Epidermal melanocyte (primary cell): Measurements from ENCODE around the gene KANTR.
"Not testable (repeated sequence)": the region's sequence is repeated elsewhere in the genome, so short reads cannot be mapped to it uniquely, and the experiment has no call there.

Source experiments
- DNase-seq: peaks from one replicate; pipeline ENCODE4 v3.0.0; 2011; ENCODE audit warnings: low spot score; ENCODE audit not compliant: insufficient read length

Gene KANTR

DNA sequence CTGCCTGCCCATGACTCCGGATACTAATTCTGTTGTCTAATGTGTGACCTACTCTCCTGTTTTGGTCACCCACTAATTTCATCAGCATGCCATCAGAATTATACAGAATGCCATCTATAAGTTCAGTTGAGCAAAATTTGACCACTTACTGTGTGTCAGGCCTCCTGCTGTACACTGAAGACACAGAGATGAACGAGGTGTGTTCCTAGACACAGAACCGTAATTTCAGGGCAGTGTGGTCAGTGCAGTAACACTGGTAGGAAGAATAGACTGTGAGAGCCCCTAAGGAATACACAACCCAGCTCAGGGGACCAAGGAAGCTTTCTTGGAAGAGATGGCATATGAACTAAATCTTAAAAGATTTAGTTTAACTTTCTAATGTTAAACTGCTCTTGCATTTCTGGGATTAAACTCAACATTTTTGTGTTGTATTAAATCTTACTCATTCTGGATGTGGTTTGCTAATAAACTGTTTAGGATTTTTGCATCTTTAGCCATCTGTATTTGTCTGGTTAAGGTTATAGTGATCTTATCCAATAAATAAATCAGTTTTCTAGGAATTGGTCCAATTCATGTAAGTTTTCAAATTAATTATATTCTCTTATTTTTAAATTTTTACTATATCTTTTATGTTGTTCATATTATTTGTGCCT is 34.3 kb downstream of the KANTR start:
- DNase-seq: no peak

- DNase-seq: no peak
Observed at GRCh38 chrX:53133400-53133799, 39.5 kb downstream of the KANTR start.

- no peak for DNase-seq
Observed at GRCh38 chrX:53135581-53135980, 41.6 kb downstream of the KANTR start.

DNA sequence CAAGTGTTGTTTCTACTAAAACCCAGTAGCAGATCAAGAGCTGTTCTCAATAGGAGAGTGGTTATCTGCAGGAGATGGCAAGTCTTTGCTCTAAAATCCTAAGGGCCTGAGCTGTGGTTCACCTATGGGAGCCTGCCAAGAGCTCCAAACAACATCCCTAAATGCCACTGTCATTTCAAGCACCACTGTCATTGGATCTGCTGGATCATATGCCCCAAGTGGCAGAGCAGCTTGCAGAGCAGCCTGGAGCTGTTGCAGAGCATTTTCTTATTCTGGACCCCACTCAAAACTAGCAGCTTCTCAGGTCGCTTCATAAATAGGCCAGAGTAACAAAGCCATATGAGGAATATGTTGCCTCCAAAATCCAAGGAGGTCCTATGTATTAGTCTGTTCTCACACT is 59.6 kb downstream of the KANTR start:
- no peak for DNase-seq

- DNase-seq: no peak
Observed at GRCh38 chrX:53155512-53156206, 61.7 kb downstream of the KANTR start.

DNA sequence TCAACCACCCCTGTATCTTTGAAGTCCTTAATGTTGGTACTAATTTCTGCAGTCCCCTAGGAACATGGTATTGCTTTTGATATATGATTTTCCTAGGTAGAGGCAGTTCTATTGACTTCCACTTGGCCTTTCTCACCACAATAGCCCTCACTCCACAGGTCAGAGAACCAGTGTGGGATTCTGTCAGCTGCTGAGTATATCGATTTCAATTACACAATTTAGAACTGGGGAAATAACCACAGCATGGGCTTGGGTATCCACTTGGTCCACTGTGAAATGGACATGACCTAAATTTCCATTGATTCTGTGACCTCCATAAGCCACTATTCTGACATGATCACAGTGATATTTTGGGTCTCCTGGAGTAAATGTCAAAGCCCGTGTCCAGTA is 62.3 kb downstream of the KANTR start:
- no peak for DNase-seq

GRCh38 chrX:53159184-53159583 is 65.2 kb downstream of the KANTR start:
- DNase-seq: no peak

- DNase-seq: no peak
Observed at GRCh38 chrX:53160297-53160983, 66.5 kb downstream of the KANTR start.

DNA sequence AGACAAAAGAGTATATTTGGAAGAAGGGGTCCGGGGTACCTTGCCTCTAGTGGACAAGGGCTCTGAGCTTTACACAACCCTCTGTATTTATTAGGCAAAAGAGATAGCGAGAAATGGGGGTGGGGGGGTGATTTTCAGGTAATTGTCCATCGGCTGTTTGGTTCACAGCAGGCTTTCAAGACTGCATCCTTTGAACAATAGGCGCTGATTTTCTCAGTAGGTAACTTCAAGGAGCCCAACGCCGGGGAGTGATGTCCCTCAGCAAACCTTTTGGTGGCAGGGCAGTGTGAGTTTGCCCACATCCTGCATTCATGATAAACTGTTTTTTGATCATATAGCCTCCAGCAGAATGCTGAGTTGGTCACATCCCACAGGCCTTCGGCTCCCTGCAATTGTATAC is 69.5 kb downstream of the KANTR start:
- no peak for DNase-seq

GRCh38 chrX:53164566-53164965 is 70.6 kb downstream of the KANTR start:
- DNase-seq: not testable (repeated sequence)

DNA sequence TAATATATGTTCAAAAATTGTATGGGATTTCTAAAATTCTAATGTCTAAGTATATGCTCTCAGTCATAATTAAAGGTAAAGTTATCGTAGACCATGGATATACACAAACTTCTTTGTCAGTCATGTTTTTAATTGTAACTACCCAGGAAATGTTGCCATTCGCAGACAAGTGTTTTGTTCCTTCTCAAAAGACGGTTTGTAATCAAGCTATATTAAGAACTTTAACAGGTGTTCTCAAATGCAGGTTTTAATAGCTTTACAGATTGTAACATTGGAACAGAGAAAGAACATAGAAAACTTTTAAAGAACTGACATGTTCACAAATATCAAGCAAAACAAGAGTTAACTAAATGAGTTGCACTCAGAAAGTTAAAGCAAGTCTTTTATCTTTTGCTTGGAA is 72.2 kb downstream of the KANTR start:
- no peak for DNase-seq

DNA sequence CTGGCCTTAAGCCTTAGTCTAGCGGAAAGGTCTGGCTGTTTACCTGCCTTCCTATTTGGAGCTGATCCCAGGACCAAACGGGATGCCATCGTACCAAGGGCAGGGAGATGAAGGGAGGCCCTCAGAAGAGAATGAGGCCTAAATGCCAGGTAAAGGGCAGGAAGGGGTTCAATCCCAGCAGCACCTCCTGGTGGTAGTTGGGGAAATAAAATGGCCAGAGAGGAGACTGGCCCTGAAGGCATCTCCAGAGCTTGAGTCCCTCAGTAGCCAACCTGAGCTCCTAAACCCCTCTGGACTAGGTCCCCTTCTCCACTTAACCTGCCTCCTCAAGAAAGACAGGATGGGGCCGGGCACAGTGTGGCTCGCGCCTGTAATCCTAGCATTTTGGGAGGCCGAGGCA is 77.4 kb downstream of the KANTR start:
- DNase-seq: no peak
